Stromal cell of bone marrow (primary cell): ENCODE measurements around the gene MUL1.

Experiments used
- DNase-seq: peaks from one replicate; pipeline ENCODE4 v3.0.0-alpha.2; 2012; ENCODE audit warnings: low read depth

Gene MUL1

DNA sequence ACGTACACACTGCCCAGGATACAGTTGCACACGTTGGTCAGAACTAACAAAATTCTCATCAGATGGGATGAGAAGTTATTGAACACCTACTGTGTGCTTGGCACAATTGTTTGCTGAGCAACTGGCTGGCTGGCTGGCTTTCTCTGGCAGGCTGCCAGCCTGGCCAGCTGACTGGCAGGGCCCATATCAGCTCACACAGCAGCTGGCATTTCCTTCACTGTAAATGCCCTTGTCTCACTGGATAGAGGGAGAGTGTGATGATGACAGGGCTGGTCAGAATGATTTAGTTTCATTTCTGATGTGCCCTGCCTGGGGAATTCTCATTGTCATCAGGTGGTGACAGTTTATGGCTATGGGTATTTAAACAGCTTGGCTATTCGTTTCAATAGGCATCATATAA is 37.8 kb downstream of the MUL1 start:
- no peak for DNase-seq

DNA sequence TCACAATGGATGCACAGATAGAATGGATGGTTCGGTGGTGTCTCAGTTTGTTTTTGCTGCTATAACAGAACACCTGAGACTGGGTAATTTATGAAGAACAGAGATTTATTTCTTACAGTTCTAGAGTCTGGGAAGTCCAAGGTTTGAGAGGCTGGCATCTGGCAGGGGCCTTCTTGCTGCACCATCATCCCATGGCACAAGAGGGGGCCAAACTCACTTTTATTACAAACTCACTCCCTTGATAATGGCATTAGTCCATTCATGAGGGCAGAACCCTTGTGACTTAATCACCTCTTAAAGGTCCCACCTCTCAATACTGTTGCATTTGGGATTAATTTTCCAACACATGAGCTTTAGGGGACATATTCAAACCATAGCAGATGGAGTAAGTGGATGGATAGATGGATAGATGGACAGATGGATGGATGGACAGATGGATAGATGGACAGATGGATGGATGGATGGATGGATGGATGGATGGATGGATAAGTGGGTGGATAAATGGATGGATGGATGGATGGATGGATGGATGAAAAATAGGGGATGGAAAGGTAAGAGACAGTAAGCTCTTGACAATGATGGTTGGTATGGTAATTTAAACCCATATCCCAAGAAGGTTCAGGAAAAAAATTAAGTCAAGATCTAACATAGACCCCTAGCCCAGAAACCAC is 38.4 kb downstream of the MUL1 start:
- no peak for DNase-seq

DNA sequence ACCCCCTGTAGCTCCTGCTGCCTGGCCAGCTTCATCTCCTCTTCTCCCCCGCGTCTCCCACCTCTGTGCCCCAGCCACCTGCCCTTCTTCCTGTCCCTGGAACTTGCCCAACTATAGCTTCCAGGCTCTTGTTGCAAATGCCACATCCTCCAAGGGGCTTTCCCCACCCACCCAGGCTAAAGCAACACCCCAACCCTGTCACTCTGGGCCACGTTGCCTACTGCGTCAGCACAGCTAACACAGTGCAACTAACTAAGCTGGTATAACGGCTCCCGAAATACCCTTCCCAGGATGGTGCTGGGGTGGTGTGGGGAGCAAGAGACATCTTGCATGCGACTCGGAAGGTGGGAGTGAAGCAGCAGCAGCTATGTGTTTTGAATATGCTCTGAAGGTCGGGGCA is 41.7 kb downstream of the MUL1 start:
- DNase-seq, result no peak

DNA sequence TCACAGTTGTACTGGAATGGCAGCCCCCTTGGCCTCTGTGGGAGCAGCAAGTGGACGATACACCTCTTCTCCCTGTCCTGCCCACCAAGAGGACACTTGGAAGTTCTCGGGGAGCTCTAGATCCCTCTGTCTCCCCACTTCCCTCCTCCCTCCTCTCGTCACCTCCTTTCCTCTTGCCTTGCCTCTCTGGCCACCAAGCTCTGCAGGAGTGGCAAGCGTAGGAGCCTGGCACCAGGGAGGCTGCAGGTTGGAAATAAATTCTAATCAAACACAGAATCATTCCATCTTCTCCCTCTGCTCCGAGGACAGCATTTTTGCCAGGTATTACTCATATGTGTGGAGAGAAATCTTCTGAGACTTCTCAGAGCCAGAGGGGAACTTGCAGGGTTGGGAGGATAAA is 42.8 kb downstream of the MUL1 start:
- DNase-seq, result no peak

DNA sequence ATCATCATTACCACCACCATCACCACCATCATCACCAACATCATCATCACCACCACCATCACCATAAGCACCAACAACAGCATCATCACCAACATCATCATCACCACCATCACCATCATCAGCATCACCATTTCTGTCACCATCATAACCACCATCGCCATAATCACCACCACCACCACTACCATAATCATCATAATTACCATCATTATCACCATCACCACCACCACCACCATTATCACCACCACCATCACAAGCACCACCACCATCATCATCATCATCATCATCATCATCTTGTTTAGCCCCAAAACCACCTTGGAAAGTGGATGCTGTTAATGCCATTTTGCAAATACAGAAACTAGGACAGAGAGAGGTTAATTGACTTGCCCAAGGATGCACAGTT is 44.4 kb downstream of the MUL1 start:
- no peak for DNase-seq

DNA sequence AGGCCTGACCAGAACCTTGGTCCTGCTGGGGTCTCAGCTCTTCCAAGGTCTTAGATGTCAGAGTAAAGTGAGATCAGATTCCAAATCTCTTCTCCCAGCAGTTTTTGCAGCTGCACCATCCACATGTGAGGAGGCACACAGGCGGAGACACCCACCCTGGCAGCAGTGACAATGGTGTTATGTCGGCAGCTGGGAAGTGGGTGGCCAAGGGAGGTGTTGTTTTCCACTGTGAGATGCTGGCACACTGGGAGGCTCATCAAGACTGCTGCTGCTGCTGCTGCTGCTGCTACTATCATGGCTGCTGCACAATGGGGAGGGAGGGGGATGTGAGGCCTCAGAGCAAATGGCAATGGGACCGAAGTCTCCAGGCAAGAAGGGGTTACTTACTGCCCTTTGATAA is 45.6 kb downstream of the MUL1 start:
- DNase-seq, result no peak

DNA sequence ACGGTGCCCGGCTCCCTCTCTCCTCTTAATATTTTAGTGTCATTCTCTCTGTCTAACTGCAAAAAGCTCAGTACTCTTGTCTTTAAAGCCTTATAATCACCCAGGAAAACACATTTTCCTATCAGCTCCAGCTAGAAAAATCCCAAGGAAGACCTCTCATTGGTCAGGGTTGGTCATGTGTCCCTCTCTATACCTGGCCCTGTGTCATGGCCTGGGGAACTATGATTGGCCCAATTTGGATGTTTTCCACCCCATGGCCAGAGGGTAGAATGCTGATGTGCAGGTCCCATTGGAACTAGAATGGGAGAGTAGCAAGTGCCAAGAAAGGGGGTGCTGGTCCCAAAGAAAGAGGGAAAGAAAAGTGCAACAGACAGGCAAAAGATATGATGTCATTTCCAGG is 49.2 kb downstream of the MUL1 start:
- no peak for DNase-seq

DNA sequence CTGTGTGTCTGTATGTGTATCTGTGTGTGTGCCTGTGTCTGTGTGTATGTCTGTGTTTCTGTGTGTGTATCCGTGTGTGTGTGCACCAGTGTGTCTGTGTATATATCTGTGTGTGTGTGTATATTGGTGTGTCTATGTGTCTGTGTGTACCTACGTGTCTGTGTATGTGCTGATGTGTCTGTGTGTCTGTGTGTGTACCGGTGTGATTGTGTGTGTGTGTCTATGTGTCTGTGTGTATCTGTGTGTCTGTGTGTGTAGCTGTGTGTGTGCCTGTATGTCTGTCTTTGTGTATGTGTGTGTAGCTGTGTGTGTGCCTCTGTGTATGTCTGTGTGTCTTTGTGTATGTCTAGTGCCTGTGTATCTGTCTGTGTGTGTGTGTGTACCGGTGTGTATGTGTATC is 53.9 kb downstream of the MUL1 start:
- no peak for DNase-seq

DNA sequence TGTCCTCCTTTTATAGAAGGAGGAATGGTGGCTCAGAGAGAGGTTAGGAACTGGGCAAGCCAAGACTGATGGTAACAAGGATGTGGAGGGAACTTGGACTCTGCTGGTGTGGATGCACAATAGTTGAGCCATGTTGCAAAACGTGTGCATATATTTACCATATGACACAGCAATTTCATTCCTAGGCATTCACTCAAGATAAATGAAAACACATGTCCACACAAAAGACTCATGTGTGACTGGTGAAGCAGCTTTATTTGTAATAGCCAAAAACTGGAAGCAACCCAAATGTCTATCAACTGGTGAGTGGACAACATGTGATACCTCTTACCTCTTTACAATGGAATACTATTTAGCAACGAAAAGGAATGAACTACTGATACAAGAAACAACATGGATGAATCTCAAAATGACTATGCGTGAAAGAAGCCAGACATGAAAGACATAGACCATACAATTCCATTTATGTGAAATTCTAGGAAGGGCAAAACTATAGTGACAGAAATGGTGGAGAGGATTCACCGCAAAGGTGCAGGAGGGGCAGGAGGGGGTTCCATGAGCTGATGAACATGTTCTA is 58.1 kb downstream of the MUL1 start:
- DNase-seq, result peak; percentile 37
